Stimulated activated naive CD8-positive, alpha-beta T cell treated with anti-CD3 and anti-CD28 coated beads, Interleukin-15, amount 100 ng/mL, for 72 hours (primary cell): ENCODE results near the gene CDC45.
"Not testable (repeated sequence)": the region's sequence is repeated elsewhere in the genome, so short reads cannot be mapped to it uniquely, and the experiment has no call there.

Experiments used
- ATAC-seq: fragments of 150-1000 bp; cut with Tn5 transposase; 2 replicates; pipeline ENCODE4 v1.10.0; 2021; ENCODE audit warnings: mild to moderate bottlenecking, moderate library complexity
- DNase-seq, 2 donors: peaks; one replicate each; pipeline ENCODE4 v3.0.0; 2021 to 2022
- H3K27ac Mint-ChIP-seq, 2 donors: one replicate each; pipeline ENCODE4 v1.8.0; 2022; ENCODE audit warnings: mild to moderate bottlenecking in 2 of 2, mixed read lengths in 2 of 2, moderate library complexity in 2 of 2
- H3K27me3 Mint-ChIP-seq: one replicate; pipeline ENCODE4 v1.8.0; 2022; ENCODE audit warnings: mixed read lengths
- H3K4me1 Mint-ChIP-seq: one replicate; pipeline ENCODE4 v1.8.0; 2022; ENCODE audit warnings: mild to moderate bottlenecking, mixed read lengths
- H3K4me3 Mint-ChIP-seq, 2 donors: one replicate each; pipeline ENCODE4 v1.8.0; 2022; ENCODE audit warnings: mild to moderate bottlenecking in 2 of 2, mixed read lengths in 2 of 2, moderate library complexity in 1 of 2
- H3K9me3 Mint-ChIP-seq, 2 donors: one replicate each; pipeline ENCODE4 v1.8.0; 2022; ENCODE audit warnings: mixed read lengths in 2 of 2

Gene CDC45

GRCh38 chr22:19520566-19521305 lies 41.0 kb downstream of the CDC45 start:
- ATAC-seq: no peak
- H3K27ac Mint-ChIP-seq: no peak overlapping the region
- peaks cover 26% of the 10 kb centered on the region for H3K4me1 Mint-ChIP-seq
- DNase-seq: no peak
- H3K4me3 Mint-ChIP-seq: no peak overlapping the region
- H3K27me3 Mint-ChIP-seq: peaks cover 39% of the 10 kb centered on the region
- H3K9me3 Mint-ChIP-seq: no peaks in the 10 kb centered on the region

GRCh38 chr22:19522190-19522880 lies 42.6 kb downstream of the CDC45 start:
- Mint-ChIP-seq H3K27ac (peak overlapping the region in 1 of 2 donors; percentile 75), H3K4me1 (peaks cover 26% of the 10 kb centered on the region), H3K27me3 (peaks cover 51% of the 10 kb centered on the region), H3K4me3 (peak overlapping the region; percentile 45 to 80), H3K9me3 (no peaks in the 10 kb centered on the region)
- no peak for DNase-seq
- ATAC-seq: no peak

GRCh38 chr22:19522881-19523239 lies 43.1 kb downstream of the CDC45 start:
- H3K27me3 Mint-ChIP-seq: peaks cover 51% of the 10 kb centered on the region
- H3K27ac Mint-ChIP-seq: peak overlapping the region in 1 of 2 donors; percentile 75
- DNase-seq: no peak
- H3K4me3 Mint-ChIP-seq: peak overlapping the region; percentile 45 to 80
- H3K4me1 Mint-ChIP-seq: peaks cover 26% of the 10 kb centered on the region
- no peak for ATAC-seq
- H3K9me3 Mint-ChIP-seq: no peaks in the 10 kb centered on the region

GRCh38 chr22:19523240-19524169 lies 43.8 kb downstream of the CDC45 start:
- Mint-ChIP-seq H3K4me1 (peaks cover 26% of the 10 kb centered on the region), H3K27ac (no peak overlapping the region), H3K27me3 (peaks cover 51% of the 10 kb centered on the region), H3K4me3 (peak overlapping the region; percentile 45 to 80), H3K9me3 (no peaks in the 10 kb centered on the region)
- ATAC-seq (peak; percentile 64), DNase-seq (peak; percentile 31 to 44)

GRCh38 chr22:19524170-19525115 lies 44.7 kb downstream of the CDC45 start, which contains the start of gene CLDN5:
TSS of gene CLDN5 (minus strand) at chr22:19524410. CDS start at chr22:19524255, 155 bp downstream.
- peak in 1 of 2 donors; percentile 30 for DNase-seq
- peak within 1 kb of the TSS in 1 of 2 donors; percentile 30 for H3K27ac Mint-ChIP-seq

GRCh38 chr22:19525116-19525660 lies 45.5 kb downstream of the CDC45 start:
- Mint-ChIP-seq H3K4me1 (peaks cover 26% of the 10 kb centered on the region), H3K27me3 (peaks cover 51% of the 10 kb centered on the region), H3K9me3 (no peaks in the 10 kb centered on the region), H3K4me3 (peak overlapping the region; percentile 61 to 79), H3K27ac (peak overlapping the region in 1 of 2 donors; percentile 30)
- no peak for DNase-seq
- ATAC-seq: no peak

More at GRCh38 chr22:19524170-19525115, 44.7 kb downstream of the CDC45 start, which contains the start of gene CLDN5:
- H3K9me3 Mint-ChIP-seq: no peaks in the 10 kb centered on the region
- ATAC-seq: peak; percentile 40
- peaks cover 26% of the 10 kb centered on the region for H3K4me1 Mint-ChIP-seq
- H3K4me3 Mint-ChIP-seq: peak within 1 kb of the TSS; percentile 61 to 80
- peaks cover 51% of the 10 kb centered on the region for H3K27me3 Mint-ChIP-seq

GRCh38 chr22:19525666-19526065 lies 45.9 kb downstream of the CDC45 start:
- DNase-seq (no peak), ATAC-seq (no peak)
- peaks cover 26% of the 10 kb centered on the region for H3K4me1 Mint-ChIP-seq
- no peak overlapping the region for H3K27ac Mint-ChIP-seq
- peaks cover 51% of the 10 kb centered on the region for H3K27me3 Mint-ChIP-seq
- H3K4me3 Mint-ChIP-seq: no peak overlapping the region
- H3K9me3 Mint-ChIP-seq: no peaks in the 10 kb centered on the region

GRCh38 chr22:19526076-19526701 lies 46.5 kb downstream of the CDC45 start:
- Mint-ChIP-seq H3K4me3 (no peak overlapping the region), H3K4me1 (peaks cover 26% of the 10 kb centered on the region), H3K9me3 (no peaks in the 10 kb centered on the region), H3K27me3 (peaks cover 51% of the 10 kb centered on the region), H3K27ac (no peak overlapping the region)
- DNase-seq: no peak
- no peak for ATAC-seq

- Mint-ChIP-seq H3K27ac (no peak overlapping the region), H3K27me3 (peaks cover 50% of the 10 kb centered on the region), H3K9me3 (no peaks in the 10 kb centered on the region), H3K4me3 (no peak overlapping the region), H3K4me1 (peaks cover 26% of the 10 kb centered on the region)
- no peak for ATAC-seq
- DNase-seq: no peak
Measured at GRCh38 chr22:19526702-19527111, 47.0 kb downstream of the CDC45 start.

- DNase-seq: no peak
- H3K27me3 Mint-ChIP-seq: peaks cover 45% of the 10 kb centered on the region
- H3K9me3 Mint-ChIP-seq: no peaks in the 10 kb centered on the region
- no peak for ATAC-seq
- H3K27ac Mint-ChIP-seq: no peak overlapping the region
- peaks cover 26% of the 10 kb centered on the region for H3K4me1 Mint-ChIP-seq
- no peak overlapping the region for H3K4me3 Mint-ChIP-seq
Measured at GRCh38 chr22:19527321-19527721, 47.6 kb downstream of the CDC45 start.

- H3K27me3 Mint-ChIP-seq: peaks cover 39% of the 10 kb centered on the region
- H3K27ac Mint-ChIP-seq: peak overlapping the region in 1 of 2 donors; percentile 19
- DNase-seq (no peak), ATAC-seq (no peak)
- no peak overlapping the region for H3K4me3 Mint-ChIP-seq
- no peaks in the 10 kb centered on the region for H3K9me3 Mint-ChIP-seq
- peaks cover 21% of the 10 kb centered on the region for H3K4me1 Mint-ChIP-seq
Measured at GRCh38 chr22:19527861-19528417, 48.2 kb downstream of the CDC45 start.

- H3K4me1 Mint-ChIP-seq: peaks cover 5% of the 10 kb centered on the region
- no peak overlapping the region for H3K27ac Mint-ChIP-seq
- H3K27me3 Mint-ChIP-seq: peaks cover 21% of the 10 kb centered on the region
- H3K4me3 Mint-ChIP-seq: no peak overlapping the region
- H3K9me3 Mint-ChIP-seq: no peaks in the 10 kb centered on the region
- no peak for DNase-seq
- no peak for ATAC-seq
Measured at GRCh38 chr22:19529811-19530210, 50.1 kb downstream of the CDC45 start.

GRCh38 chr22:19530751-19531150 lies 51.0 kb downstream of the CDC45 start:
- H3K27me3 Mint-ChIP-seq: peaks cover 11% of the 10 kb centered on the region
- H3K9me3 Mint-ChIP-seq: no peaks in the 10 kb centered on the region
- DNase-seq (no peak), ATAC-seq (no peak)
- H3K4me1 Mint-ChIP-seq: no peaks in the 10 kb centered on the region
- H3K4me3 Mint-ChIP-seq: no peak overlapping the region
- H3K27ac Mint-ChIP-seq: no peak overlapping the region

GRCh38 chr22:19531327-19531726 lies 51.6 kb downstream of the CDC45 start:
- not testable (repeated sequence) for H3K27ac Mint-ChIP-seq, ATAC-seq, H3K4me1 Mint-ChIP-seq, H3K4me3 Mint-ChIP-seq, DNase-seq, H3K27me3 Mint-ChIP-seq, H3K9me3 Mint-ChIP-seq
